Measurements from ENCODE around the gene PUM1. TPM values are rescaled to one million over a fixed set of nuclear protein-coding genes. Genes with fewer than 3 reads are reported as not detected.

PUM1 gene
- total and polyA plus RNA-seq, 10 of the 15 experiments (the other 5 are each of a cell fraction or from before 2014, with no cell fraction given): 21.4 to 75.3 (median 42.4) TPM

DNA sequence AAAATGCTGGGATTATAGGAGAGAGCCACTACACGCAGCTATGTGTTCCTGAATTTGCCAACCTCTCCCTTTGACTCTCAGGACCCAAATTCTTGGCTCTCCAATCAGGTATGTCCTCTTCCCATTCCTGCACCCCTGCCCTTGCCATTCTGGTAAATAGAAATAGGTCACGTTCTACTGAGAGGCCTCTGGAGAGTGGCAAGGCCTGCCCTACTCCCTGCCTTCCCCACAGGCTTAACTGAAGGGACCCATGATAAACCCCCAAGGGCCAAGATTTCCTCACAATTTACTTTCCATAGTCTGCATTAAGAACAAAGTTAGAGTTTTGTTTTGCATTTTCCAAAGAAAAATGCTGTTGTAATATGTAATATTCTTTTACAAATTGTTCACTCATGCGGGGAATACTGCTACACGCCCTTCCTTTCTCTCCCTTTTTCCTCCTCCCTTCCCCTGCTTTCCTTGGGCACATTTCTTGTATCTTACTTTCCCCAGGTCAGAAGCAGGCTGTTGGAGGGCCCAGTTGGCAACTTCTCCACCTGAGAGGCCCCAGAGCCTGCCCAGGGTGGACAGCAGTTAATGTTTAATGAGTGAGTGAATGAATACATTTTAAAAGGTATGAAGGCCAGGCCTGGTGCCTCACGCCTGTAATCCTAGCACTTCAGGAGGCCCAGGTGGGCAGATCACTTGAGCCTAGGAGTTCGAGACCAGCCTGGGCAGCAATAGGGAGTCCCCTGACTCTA lies 33.9 kb upstream of the PUM1 start:
- no peak overlapping the region for H3K4me2 ChIP-seq (ENCODE audit: control insufficient read depth, insufficient read depth)
- SMC1A ChIA-PET (ENCODE audit: uncharacterized antibody, unreplicated experiment): no interaction called here
- intact Hi-C loops (cut with micrococcal nuclease; ENCODE audit: unreplicated experiment) (no loop called here), in situ Hi-C loops (cut with MboI) (no loop called here)
- CTCF ChIA-PET: no interaction called here
- H3K27me3 ChIP-seq (replicated peaks in 1 of 2; ENCODE audit: control insufficient read depth in 2 of 2, insufficient read depth in 2 of 2, low read length in 1 of 2): no peaks in the 10 kb centered on the region
- POLR2A ChIA-PET: no interaction called here
- DNase-seq (ENCODE audit: low read depth, low spot score) (no peak), FAIRE-seq (no peak), ATAC-seq (no peak)
- no peaks in the 10 kb centered on the region for H3K79me2 ChIP-seq (ENCODE audit: control insufficient read depth, insufficient read depth, low read length)
- TF ChIP-seq NR2C2 (IDR thresholded peaks at IDR 0.05; ENCODE audit: borderline replicate concordance, control insufficient read depth, insufficient read length, low read depth) (no peak), NR2F1 (conservative IDR thresholded peaks at IDR 0.05) (no peak), TCF7 (IDR thresholded peaks at IDR 0.05; ENCODE audit: borderline replicate concordance) (no peak), SUZ12 (IDR thresholded peaks at IDR 0.05; ENCODE audit: unreplicated experiment) (no peak), ASH2L (IDR thresholded peaks at IDR 0.05; ENCODE audit: borderline replicate concordance, low read depth) (no peak), RBBP5 (conservative IDR thresholded peaks at IDR 0.05) (no peak), CBX5 (IDR thresholded peaks at IDR 0.05; ENCODE audit: low read depth) (no peak), IKZF2 (IDR thresholded peaks at IDR 0.05) (no peak), SREBF2 (IDR thresholded peaks at IDR 0.05; ENCODE audit: low read length) (no peak), HCFC1 (IDR thresholded peaks at IDR 0.05; ENCODE audit: low read length) (no peak), ZSCAN29 (IDR thresholded peaks at IDR 0.05) (no peak)
- TF ChIP-seq, protein P1, sequence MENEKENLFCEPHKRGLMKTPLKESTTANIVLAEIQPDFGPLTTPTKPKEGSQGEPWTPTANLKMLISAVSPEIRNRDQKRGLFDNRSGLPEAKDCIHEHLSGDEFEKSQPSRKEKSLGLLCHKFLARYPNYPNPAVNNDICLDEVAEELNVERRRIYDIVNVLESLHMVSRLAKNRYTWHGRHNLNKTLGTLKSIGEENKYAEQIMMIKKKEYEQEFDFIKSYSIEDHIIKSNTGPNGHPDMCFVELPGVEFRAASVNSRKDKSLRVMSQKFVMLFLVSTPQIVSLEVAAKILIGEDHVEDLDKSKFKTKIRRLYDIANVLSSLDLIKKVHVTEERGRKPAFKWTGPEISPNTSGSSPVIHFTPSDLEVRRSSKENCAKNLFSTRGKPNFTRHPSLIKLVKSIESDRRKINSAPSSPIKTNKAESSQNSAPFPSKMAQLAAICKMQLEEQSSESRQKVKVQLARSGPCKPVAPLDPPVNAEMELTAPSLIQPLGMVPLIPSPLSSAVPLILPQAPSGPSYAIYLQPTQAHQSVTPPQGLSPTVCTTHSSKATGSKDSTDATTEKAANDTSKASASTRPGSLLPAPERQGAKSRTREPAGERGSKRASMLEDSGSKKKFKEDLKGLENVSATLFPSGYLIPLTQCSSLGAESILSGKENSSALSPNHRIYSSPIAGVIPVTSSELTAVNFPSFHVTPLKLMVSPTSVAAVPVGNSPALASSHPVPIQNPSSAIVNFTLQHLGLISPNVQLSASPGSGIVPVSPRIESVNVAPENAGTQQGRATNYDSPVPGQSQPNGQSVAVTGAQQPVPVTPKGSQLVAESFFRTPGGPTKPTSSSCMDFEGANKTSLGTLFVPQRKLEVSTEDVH (IDR thresholded peaks at IDR 0.05; ENCODE audit: low read depth, partially characterized antibody): no peak
- TF ChIP-seq, protein P2, sequence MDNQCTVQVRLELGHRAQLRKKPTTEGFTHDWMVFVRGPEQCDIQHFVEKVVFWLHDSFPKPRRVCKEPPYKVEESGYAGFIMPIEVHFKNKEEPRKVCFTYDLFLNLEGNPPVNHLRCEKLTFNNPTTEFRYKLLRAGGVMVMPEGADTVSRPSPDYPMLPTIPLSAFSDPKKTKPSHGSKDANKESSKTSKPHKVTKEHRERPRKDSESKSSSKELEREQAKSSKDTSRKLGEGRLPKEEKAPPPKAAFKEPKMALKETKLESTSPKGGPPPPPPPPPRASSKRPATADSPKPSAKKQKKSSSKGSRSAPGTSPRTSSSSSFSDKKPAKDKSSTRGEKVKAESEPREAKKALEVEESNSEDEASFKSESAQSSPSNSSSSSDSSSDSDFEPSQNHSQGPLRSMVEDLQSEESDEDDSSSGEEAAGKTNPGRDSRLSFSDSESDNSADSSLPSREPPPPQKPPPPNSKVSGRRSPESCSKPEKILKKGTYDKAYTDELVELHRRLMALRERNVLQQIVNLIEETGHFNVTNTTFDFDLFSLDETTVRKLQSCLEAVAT (IDR thresholded peaks at IDR 0.05): no peak
- H3K4me1 ChIP-seq (ENCODE audit: control insufficient read depth, insufficient read depth, low read length): no peaks in the 10 kb centered on the region
- no peak overlapping the region for H3K4me3 ChIP-seq
- RAD21 ChIA-PET (ENCODE audit: unreplicated experiment): no interaction called here
- no peaks in the 10 kb centered on the region for H3K9me3 ChIP-seq (replicated peaks; ENCODE audit: control insufficient read depth, insufficient read depth, low read length)
- H3K9ac ChIP-seq (ENCODE audit: control insufficient read depth, insufficient read depth, low read length): no peak overlapping the region
- no peaks in the 10 kb centered on the region for H4K20me1 ChIP-seq (ENCODE audit: control insufficient read depth, insufficient read depth)
- 24% methylated on average over 6 of the region's 6 CpGs for WGBS (ENCODE audit: insufficient coverage, insufficient replicate concordance, low lambda C conversion rate, missing lambda C conversion rate)
- no peaks in the 10 kb centered on the region for H3K36me3 ChIP-seq (ENCODE audit: control insufficient read depth in 2 of 2, insufficient read depth in 2 of 2, low read length in 1 of 2)
- no TSS peak for BruUV-seq (replicated peaks)
- H3K27ac ChIP-seq (ENCODE audit: control insufficient read depth, insufficient read depth): no peak overlapping the region
- H2AFZ ChIP-seq (ENCODE audit: control insufficient read depth, low read depth, low read length): no peak overlapping the region

All from GM12878 (cell line).